NT2/D1 (cell line): Measurements from ENCODE around the gene ERC1.

Experiments used
- DNase-seq: peaks from one replicate; pipeline ENCODE4 v3.0.0-alpha.2; 2011; ENCODE audit warnings: low read depth, low spot score
- H3K27me3 ChIP-seq: 2 replicates; pipeline ENCODE4 v1.6.0; 2011; ENCODE audit warnings: mild to moderate bottlenecking; ENCODE audit not compliant: insufficient read length, insufficient read depth
- H3K36me3 ChIP-seq: 2 replicates; pipeline ENCODE4 v1.6.1; 2011; ENCODE audit warnings: mild to moderate bottlenecking, low read length, mixed read lengths; ENCODE audit not compliant: insufficient read depth, insufficient read length
- H3K4me1 ChIP-seq: 2 replicates; pipeline ENCODE4 v1.5.1; 2011; ENCODE audit not compliant: insufficient read depth, insufficient read length
- H3K4me3 ChIP-seq: 2 replicates; pipeline ENCODE4 v1.5.1; 2011; ENCODE audit warnings: low read depth; ENCODE audit not compliant: insufficient read length
- H3K9ac ChIP-seq: 2 replicates; pipeline ENCODE4 v1.6.0; 2011; ENCODE audit warnings: low read depth; ENCODE audit not compliant: insufficient read length
- H3K9me3 ChIP-seq: 2 replicates; pipeline ENCODE4 v1.5.1; 2011; ENCODE audit warnings: mild to moderate bottlenecking, low read length; ENCODE audit not compliant: insufficient read depth
- SUZ12 ChIP-seq: IDR thresholded peaks from 2 replicates; pipeline ENCODE4 v1.6.1; 2011; ENCODE audit not compliant: insufficient read length, insufficient read depth; ENCODE audit errors: extremely low read depth
- YY1 ChIP-seq: IDR thresholded peaks from 2 replicates; pipeline ENCODE4 v1.6.1; 2011; ENCODE audit not compliant: insufficient read length, insufficient read depth
- ZNF274 ChIP-seq: IDR thresholded peaks from 2 replicates; pipeline ENCODE4 v1.6.1; 2011; ENCODE audit warnings: mild to moderate bottlenecking, low read depth, low read length

ERC1 gene

GRCh38 chr12:1030779-1031178, 39.8 kb downstream of the ERC1 start:
- Histone ChIP-seq H3K9me3 (no peaks in the 10 kb centered on the region), H3K27me3 (no peaks in the 10 kb centered on the region), H3K9ac (no peak overlapping the region), H3K4me1 (no peaks in the 10 kb centered on the region), H3K36me3 (peaks cover 55% of the 10 kb centered on the region), H3K4me3 (no peak overlapping the region)
- TF ChIP-seq YY1 (no peak), ZNF274 (no peak), SUZ12 (no peak)
- no peak for DNase-seq

GRCh38 chr12:1034243-1034642, 43.2 kb downstream of the ERC1 start:
- no peak for TF ChIP-seq ZNF274
- no peak for TF ChIP-seq SUZ12
- TF ChIP-seq YY1, result no peak
- H3K36me3 ChIP-seq, result peaks cover 36% of the 10 kb centered on the region
- H3K4me3 ChIP-seq, result no peak overlapping the region
- H3K4me1 ChIP-seq, result no peaks in the 10 kb centered on the region
- H3K9me3 ChIP-seq, result no peaks in the 10 kb centered on the region
- DNase-seq, result no peak
- no peak overlapping the region for H3K9ac ChIP-seq
- no peaks in the 10 kb centered on the region for H3K27me3 ChIP-seq

DNA sequence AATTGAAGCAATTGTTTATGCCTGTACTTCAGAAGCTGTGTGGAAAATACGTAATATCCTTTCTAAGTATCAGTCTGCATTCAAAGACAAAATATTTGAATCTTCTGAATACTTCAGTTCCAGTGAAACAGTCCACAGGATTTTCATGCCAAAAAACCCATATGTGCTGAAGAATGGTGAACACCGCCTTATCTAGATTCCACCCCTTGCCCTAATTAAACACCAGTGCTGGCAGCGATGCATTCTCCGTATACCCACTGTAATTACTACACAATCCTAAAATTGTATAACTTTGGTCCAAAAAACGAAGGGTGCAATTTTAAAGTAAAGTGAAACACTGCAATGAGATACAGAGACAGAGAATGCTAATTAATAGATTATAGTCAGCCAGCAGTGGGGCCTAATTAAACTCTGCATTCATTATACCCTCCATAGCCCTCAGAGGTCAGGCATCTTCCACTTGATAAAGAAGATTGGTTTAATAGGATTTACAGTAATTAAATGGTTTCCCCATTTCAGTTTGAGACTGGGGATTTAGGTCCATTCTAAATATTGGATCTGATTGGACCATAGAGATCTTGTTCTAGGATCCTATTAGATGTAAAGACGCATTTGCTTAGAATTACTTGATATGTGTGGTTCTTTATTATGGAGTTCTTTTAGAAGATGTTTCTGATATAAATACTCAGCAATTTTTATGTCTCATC, 43.9 kb downstream of the ERC1 start:
- H3K4me3 ChIP-seq, result no peak overlapping the region
- no peak for DNase-seq
- no peaks in the 10 kb centered on the region for H3K9me3 ChIP-seq

DNA sequence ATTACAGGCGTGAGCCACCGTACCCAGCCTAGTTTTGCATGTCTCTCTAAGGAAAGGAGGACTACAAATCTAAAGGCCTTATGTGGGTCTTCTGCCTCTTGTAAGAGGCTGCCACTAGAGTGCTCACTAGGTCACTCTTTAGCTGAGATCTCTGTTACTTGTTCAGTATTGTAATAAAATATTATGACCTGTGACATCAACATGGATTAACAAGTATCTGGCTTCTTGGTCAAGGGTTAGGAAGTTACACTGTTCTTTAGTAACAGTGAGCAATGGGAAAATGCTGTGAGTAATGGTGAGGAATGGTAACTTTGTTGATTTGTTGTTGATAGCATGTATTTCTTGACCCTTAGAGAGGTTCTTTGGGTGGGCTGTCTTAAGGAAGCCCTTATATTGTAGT, 50.5 kb downstream of the ERC1 start:
- Histone ChIP-seq H3K36me3 (peaks cover 4% of the 10 kb centered on the region), H3K9ac (no peak overlapping the region), H3K9me3 (no peaks in the 10 kb centered on the region), H3K27me3 (no peaks in the 10 kb centered on the region), H3K4me3 (no peak overlapping the region), H3K4me1 (no peaks in the 10 kb centered on the region)
- TF ChIP-seq ZNF274, result no peak
- no peak for TF ChIP-seq SUZ12
- TF ChIP-seq YY1, result no peak
- DNase-seq, result no peak

More for the DNA sequence above, 43.9 kb downstream of the ERC1 start:
- H3K27me3 ChIP-seq, result no peaks in the 10 kb centered on the region
- H3K36me3 ChIP-seq, result peaks cover 30% of the 10 kb centered on the region
- H3K9ac ChIP-seq, result no peak overlapping the region
- TF ChIP-seq YY1 (no peak), SUZ12 (no peak), ZNF274 (no peak)
- no peaks in the 10 kb centered on the region for H3K4me1 ChIP-seq

- no peaks in the 10 kb centered on the region for H3K27me3 ChIP-seq
- H3K4me1 ChIP-seq, result no peaks in the 10 kb centered on the region
- DNase-seq, result no peak
- H3K9ac ChIP-seq, result no peak overlapping the region
- no peaks in the 10 kb centered on the region for H3K36me3 ChIP-seq
- no peak overlapping the region for H3K4me3 ChIP-seq
- H3K9me3 ChIP-seq, result no peaks in the 10 kb centered on the region
- TF ChIP-seq SUZ12 (no peak), ZNF274 (no peak), YY1 (no peak)
Observed at GRCh38 chr12:1044199-1044598, 53.2 kb downstream of the ERC1 start.

GRCh38 chr12:1044696-1045095, 53.7 kb downstream of the ERC1 start:
- no peak overlapping the region for H3K9ac ChIP-seq
- DNase-seq, result no peak
- TF ChIP-seq YY1, result no peak
- no peak for TF ChIP-seq ZNF274
- TF ChIP-seq SUZ12, result no peak

GRCh38 chr12:1046727-1047126, 55.7 kb downstream of the ERC1 start:
- H3K27me3 ChIP-seq, result no peaks in the 10 kb centered on the region
- no peaks in the 10 kb centered on the region for H3K4me1 ChIP-seq
- H3K36me3 ChIP-seq, result no peaks in the 10 kb centered on the region
- H3K4me3 ChIP-seq, result no peak overlapping the region
- TF ChIP-seq YY1 (no peak), SUZ12 (no peak)
- H3K9me3 ChIP-seq, result no peaks in the 10 kb centered on the region
- no peak for DNase-seq
- no peak overlapping the region for H3K9ac ChIP-seq

More at GRCh38 chr12:1044696-1045095, 53.7 kb downstream of the ERC1 start:
- H3K36me3 ChIP-seq, result no peaks in the 10 kb centered on the region
- no peaks in the 10 kb centered on the region for H3K27me3 ChIP-seq
- H3K4me3 ChIP-seq, result no peak overlapping the region
- H3K4me1 ChIP-seq, result no peaks in the 10 kb centered on the region
- H3K9me3 ChIP-seq, result no peaks in the 10 kb centered on the region
